ENCODE data around the gene TAS2R9. TPM values are rescaled to one million over a fixed set of nuclear protein-coding genes. Genes with fewer than 3 reads are reported as not detected.

TAS2R9 gene
- total RNA-seq, 4 donors from 2014 or later, result not detected

GRCh38 chr12:10826258-10826657 is 16.3 kb upstream of the TAS2R9 start, which contains the start of gene TAS2R10:
TSS of gene TAS2R10 (minus strand) at chr12:10826358. CDS start at chr12:10826269, 89 bp downstream.
- Histone ChIP-seq H3K27ac (replicated peaks in 1 of 4) (no peak within 1 kb of the TSS), H3K36me3 (no peaks in the 10 kb centered on the region), H3K9me3 (no peaks in the 10 kb centered on the region), H3K27me3 (no peaks in the 10 kb centered on the region), H3K4me3 (no peak within 1 kb of the TSS), H3K4me1 (no peaks in the 10 kb centered on the region)
- DNase-seq (ENCODE audit: extremely low spot score), result no peak
- no peak for TF ChIP-seq EP300 (IDR thresholded peaks at IDR 0.05)
- intact Hi-C loops (cut with DNase I), result no loop called here
- 94% methylated on average over 3 of the region's 3 CpGs for WGBS

GRCh38 chr12:10824957-10825356 is 15.0 kb upstream of the TAS2R9 start:
- no peaks in the 10 kb centered on the region for H3K4me1 ChIP-seq
- no peaks in the 10 kb centered on the region for H3K27me3 ChIP-seq
- intact Hi-C loops (cut with DNase I), result no loop called here
- TF ChIP-seq CTCF (IDR thresholded peaks at IDR 0.05), result no peak
- TF ChIP-seq POLR2AphosphoS5 (IDR thresholded peaks at IDR 0.05), result no peak
- TF ChIP-seq EP300 (IDR thresholded peaks at IDR 0.05), result no peak
- no peak for TF ChIP-seq POLR2A (IDR thresholded peaks at IDR 0.05; ENCODE audit: low read depth)
- H3K4me3 ChIP-seq, result no peak overlapping the region
- no peak for DNase-seq (ENCODE audit: extremely low spot score)
- H3K27ac ChIP-seq (replicated peaks in 1 of 4), result no peak overlapping the region
- no peaks in the 10 kb centered on the region for H3K9me3 ChIP-seq
- no peaks in the 10 kb centered on the region for H3K36me3 ChIP-seq
- WGBS, result 88% methylated on average over 3 of the region's 3 CpGs

GRCh38 chr12:10811883-10812536 is 2.0 kb upstream of the TAS2R9 start:
- TF ChIP-seq EP300 (IDR thresholded peaks at IDR 0.05), result no peak
- no peak for TF ChIP-seq POLR2AphosphoS5 (IDR thresholded peaks at IDR 0.05)
- no peak for TF ChIP-seq CTCF (IDR thresholded peaks at IDR 0.05)
- TF ChIP-seq POLR2A (IDR thresholded peaks at IDR 0.05; ENCODE audit: low read depth), result no peak
- intact Hi-C loops (cut with DNase I), result no loop called here
- DNase-seq (ENCODE audit: extremely low spot score), result no peak
- Histone ChIP-seq H3K4me3 (no peak overlapping the region), H3K4me1 (no peaks in the 10 kb centered on the region), H3K36me3 (no peaks in the 10 kb centered on the region), H3K27ac (replicated peaks in 1 of 4) (no peak overlapping the region), H3K9me3 (no peaks in the 10 kb centered on the region), H3K27me3 (no peaks in the 10 kb centered on the region)
- 85% methylated on average over 3 of the region's 3 CpGs for WGBS

GRCh38 chr12:10807186-10807585 is 2.8 kb downstream of the TAS2R9 start, which contains the start of gene TAS2R8:
TSS of gene TAS2R8 (minus strand) at chr12:10807286. CDS start at chr12:10806980, 306 bp downstream.
- Histone ChIP-seq H3K4me1 (no peaks in the 10 kb centered on the region), H3K27me3 (no peaks in the 10 kb centered on the region), H3K9me3 (no peaks in the 10 kb centered on the region), H3K36me3 (no peaks in the 10 kb centered on the region), H3K4me3 (no peak within 1 kb of the TSS), H3K27ac (replicated peaks in 1 of 4) (no peak within 1 kb of the TSS)
- no peak for DNase-seq (ENCODE audit: extremely low spot score)
- TF ChIP-seq CTCF (IDR thresholded peaks at IDR 0.05), result no peak
- TF ChIP-seq POLR2AphosphoS5 (IDR thresholded peaks at IDR 0.05), result no peak
- no peak for TF ChIP-seq POLR2A (IDR thresholded peaks at IDR 0.05; ENCODE audit: low read depth)
- TF ChIP-seq EP300 (IDR thresholded peaks at IDR 0.05), result no peak
- intact Hi-C loops (cut with DNase I), result no loop called here
- 72% methylated on average over 1 of the region's 1 CpG for WGBS

GRCh38 chr12:10802587-10802986 is 7.4 kb downstream of the TAS2R9 start, which contains the start of gene TAS2R7:
TSS of gene TAS2R7 (minus strand) at chr12:10802627. CDS start at chr12:10802570, 57 bp downstream.
- Histone ChIP-seq H3K9me3 (no peaks in the 10 kb centered on the region), H3K4me3 (no peak within 1 kb of the TSS), H3K27me3 (peaks cover 0 to 3% (median 0%) of the 10 kb centered on the region in 4 donors), H3K4me1 (no peaks in the 10 kb centered on the region), H3K27ac (replicated peaks in 1 of 4) (no peak within 1 kb of the TSS), H3K36me3 (no peaks in the 10 kb centered on the region)
- WGBS, result 57% methylated on average over 4 of the region's 4 CpGs
- intact Hi-C loops (cut with DNase I), result no loop called here
- no peak for DNase-seq (ENCODE audit: extremely low spot score)
- no peak for TF ChIP-seq POLR2A (IDR thresholded peaks at IDR 0.05; ENCODE audit: low read depth)
- no peak for TF ChIP-seq CTCF (IDR thresholded peaks at IDR 0.05)
- TF ChIP-seq EP300 (IDR thresholded peaks at IDR 0.05), result no peak
- TF ChIP-seq POLR2AphosphoS5 (IDR thresholded peaks at IDR 0.05), result no peak
